Caki2 (cell line): ENCODE data around the gene CTNNA3. TPM values are rescaled to one million over a fixed set of nuclear protein-coding genes. Genes with fewer than 3 reads are reported as not detected.
A peak's percentile ranks its signal among the peaks of the same experiment; 100 is the strongest.

Experiments used
- DNase-seq: peaks from one replicate; pipeline ENCODE4 v3.0.0-alpha.2; 2015; ENCODE audit warnings: low read depth
- in situ Hi-C: cut with HindIII; loops from 2 replicates; pipeline ENCODE4 v1.10.0; 2016; ENCODE audit warnings: low sequenced_read_pairs, low pct_unique_long_range_greater_than_20kb, mixed read lengths
- total RNA-seq: library from RNA; depleted of rRNA; stranded (reverse); fragments of >200 nt; shearing (Covaris generic); gene quantifications from 2 replicates; pipeline ENCODE4 v1.2.3, GENCODE V29; 2014; ENCODE audit warnings: low replicate concordance

Gene CTNNA3
- total RNA-seq, 1 experiment from 2014 or later, result not detected

- no peak for DNase-seq
- in situ Hi-C loops, result no loop called here
Observed at GRCh38 chr10:66917104-66917503, 778.9 kb downstream of the CTNNA3 start.

- no peak for DNase-seq
Observed at GRCh38 chr10:66916030-66916429, 780.0 kb downstream of the CTNNA3 start.

GRCh38 chr10:66910671-66911070 lies 785.3 kb downstream of the CTNNA3 start:
- in situ Hi-C loops, result no loop called here
- DNase-seq, result peak; percentile 41

More at GRCh38 chr10:66916030-66916429, 780.0 kb downstream of the CTNNA3 start:
- in situ Hi-C loops, result no loop called here

GRCh38 chr10:66892871-66893270 lies 803.1 kb downstream of the CTNNA3 start:
- DNase-seq, result no peak
- in situ Hi-C loops, result no loop called here

- DNase-seq, result no peak
- in situ Hi-C loops, result no loop called here
Observed at GRCh38 chr10:66888237-66888636, 807.8 kb downstream of the CTNNA3 start.

- no peak for DNase-seq
- in situ Hi-C loops, result no loop called here
Observed at GRCh38 chr10:66886848-66887247, 809.1 kb downstream of the CTNNA3 start.

- in situ Hi-C loops, result no loop called here
- DNase-seq, result no peak
Observed at GRCh38 chr10:66882271-66882670, 813.7 kb downstream of the CTNNA3 start.

- in situ Hi-C loops, result no loop called here
- no peak for DNase-seq
Observed at GRCh38 chr10:66881814-66882213, 814.2 kb downstream of the CTNNA3 start.

- DNase-seq, result no peak
- in situ Hi-C loops, result no loop called here
Observed at GRCh38 chr10:66880826-66881225, 815.2 kb downstream of the CTNNA3 start.

- DNase-seq, result no peak
- in situ Hi-C loops, result no loop called here
Observed at GRCh38 chr10:66880292-66880691, 815.7 kb downstream of the CTNNA3 start.

- no peak for DNase-seq
- in situ Hi-C loops, result no loop called here
Observed at GRCh38 chr10:66877361-66877760, 818.6 kb downstream of the CTNNA3 start.

GRCh38 chr10:66869635-66870034 lies 826.4 kb downstream of the CTNNA3 start:
- in situ Hi-C loops, result no loop called here
- no peak for DNase-seq

GRCh38 chr10:66862687-66863258 lies 833.2 kb downstream of the CTNNA3 start:
- no peak for DNase-seq
- in situ Hi-C loops, result no loop called here

GRCh38 chr10:66860376-66860945 lies 835.5 kb downstream of the CTNNA3 start:
- in situ Hi-C loops, result no loop called here
- no peak for DNase-seq

GRCh38 chr10:66852811-66853210 lies 843.2 kb downstream of the CTNNA3 start:
- in situ Hi-C loops, result no loop called here
- DNase-seq, result no peak

GRCh38 chr10:66848856-66849255 lies 847.1 kb downstream of the CTNNA3 start:
- DNase-seq, result no peak
- in situ Hi-C loops, result no loop called here

GRCh38 chr10:66844176-66844942 lies 851.6 kb downstream of the CTNNA3 start:
- no peak for DNase-seq
- in situ Hi-C loops, result no loop called here

GRCh38 chr10:66843396-66843795 lies 852.6 kb downstream of the CTNNA3 start:
- in situ Hi-C loops, result no loop called here
- DNase-seq, result no peak

- no peak for DNase-seq
- in situ Hi-C loops, result no loop called here
Observed at GRCh38 chr10:66842867-66843266, 853.1 kb downstream of the CTNNA3 start.

GRCh38 chr10:66842371-66842770 lies 853.6 kb downstream of the CTNNA3 start:
- in situ Hi-C loops, result no loop called here
- no peak for DNase-seq
